Hematopoietic multipotent progenitor cell (in vitro differentiated cells): ENCODE results near the gene NPIPA1. TPM values are rescaled to one million over a fixed set of nuclear protein-coding genes. Genes with fewer than 3 reads are reported as not detected.
"Not testable (repeated sequence)": the region's sequence is repeated elsewhere in the genome, so short reads cannot be mapped to it uniquely, and the experiment has no call there.

Experiments used
- DNase-seq, 3 donors: peaks; one replicate each; pipeline ENCODE4 v3.0.0-alpha.2; 2011 to 2015; ENCODE audit warnings: low read depth in 2 of 3, low spot score in 2 of 3
- total RNA-seq: library from RNA; depleted of rRNA; stranded (reverse); fragments of >200 nt; gene quantifications from one replicate; pipeline ENCODE4 v1.2.3, GENCODE V29; 2012

The NPIPA1 gene
- total RNA-seq, 1 donor, result 48.5 TPM

GRCh38 chr16:14929176-14929575, 8.1 kb upstream of the NPIPA1 start:
- not testable (repeated sequence) for DNase-seq

GRCh38 chr16:14930246-14930645, 7.0 kb upstream of the NPIPA1 start:
- DNase-seq, result not testable (repeated sequence)

- not testable (repeated sequence) for DNase-seq
Measured at GRCh38 chr16:14930971-14931370, 6.3 kb upstream of the NPIPA1 start.

- DNase-seq, result not testable (repeated sequence)
Measured at GRCh38 chr16:14932581-14933375, 4.5 kb upstream of the NPIPA1 start.

- DNase-seq, result not testable (repeated sequence)
Measured at GRCh38 chr16:14937994-14938393, 751 bp downstream of the NPIPA1 start.

GRCh38 chr16:14942686-14943085, 5.4 kb downstream of the NPIPA1 start:
- DNase-seq, result not testable (repeated sequence)

GRCh38 chr16:14955546-14956231, 18.4 kb downstream of the NPIPA1 start:
- no peak for DNase-seq

GRCh38 chr16:14957576-14958322, 20.5 kb downstream of the NPIPA1 start:
- DNase-seq, result no peak

- no peak for DNase-seq
Measured at GRCh38 chr16:14958323-14958600, 21.0 kb downstream of the NPIPA1 start.

- DNase-seq, result no peak
Measured at GRCh38 chr16:14958970-14959369, 21.7 kb downstream of the NPIPA1 start.

GRCh38 chr16:14961405-14962186, 24.4 kb downstream of the NPIPA1 start:
- no peak for DNase-seq

- no peak for DNase-seq
Measured at GRCh38 chr16:14963281-14964173, 26.3 kb downstream of the NPIPA1 start.

GRCh38 chr16:14965328-14965727, 28.1 kb downstream of the NPIPA1 start:
- no peak for DNase-seq

GRCh38 chr16:14969795-14970194, 32.6 kb downstream of the NPIPA1 start:
- not testable (repeated sequence) for DNase-seq

- not testable (repeated sequence) for DNase-seq
Measured at GRCh38 chr16:14971621-14972228, 34.5 kb downstream of the NPIPA1 start.

GRCh38 chr16:14973785-14974322, 36.6 kb downstream of the NPIPA1 start:
- DNase-seq, result not testable (repeated sequence)

GRCh38 chr16:14974331-14974655, 37.0 kb downstream of the NPIPA1 start:
- peak in 2 of 3 donors; percentile 57 to 90 for DNase-seq

GRCh38 chr16:14974656-14975417, 37.6 kb downstream of the NPIPA1 start, which contains the start of gene PDXDC1:
TSS of gene PDXDC1 (plus strand) at chr16:14975026. CDS start at chr16:14975200, 174 bp downstream.
- peak; percentile 95 to 98 (median 96) for DNase-seq
